ENCODE data around the gene LEF1. TPM values are rescaled to one million over a fixed set of nuclear protein-coding genes. Genes with fewer than 3 reads are reported as not detected.

LEF1 gene
- polyA plus RNA-seq, 1 donor = 8.5 TPM

GRCh38 chr4:108005807-108006206 lies 162.9 kb downstream of the LEF1 start:
- H3K4me3 ChIP-seq (ENCODE audit: low read length) = no peak overlapping the region
- H3K4me1 ChIP-seq (ENCODE audit: control insufficient read depth, insufficient read depth, low read length) = peaks cover 13% of the 10 kb centered on the region
- DNase-seq = peak; percentile 43 to 69
- no peaks in the 10 kb centered on the region for H3K9me3 ChIP-seq (ENCODE audit: control insufficient read depth, low read depth, low read length)
- peaks cover 3% of the 10 kb centered on the region for H3K36me3 ChIP-seq (ENCODE audit: control insufficient read depth, insufficient read depth, low read length)
- H3K27me3 ChIP-seq (ENCODE audit: control insufficient read depth, insufficient read depth, low read length) = no peaks in the 10 kb centered on the region
- H3K27ac ChIP-seq (ENCODE audit: low read length) = peak overlapping the region; percentile 74
- no CpG with 5 or more reads among the region's 1 CpG for WGBS (ENCODE audit: insufficient coverage, low lambda C conversion rate)

- DNase-seq = no peak
- H3K4me3 ChIP-seq (ENCODE audit: low read length) = no peak overlapping the region
- H3K9me3 ChIP-seq (ENCODE audit: control insufficient read depth, low read depth, low read length) = no peaks in the 10 kb centered on the region
- H3K4me1 ChIP-seq (ENCODE audit: control insufficient read depth, insufficient read depth, low read length) = peaks cover 13% of the 10 kb centered on the region
- no peaks in the 10 kb centered on the region for H3K27me3 ChIP-seq (ENCODE audit: control insufficient read depth, insufficient read depth, low read length)
- H3K27ac ChIP-seq (ENCODE audit: low read length) = no peak overlapping the region
- peaks cover 6% of the 10 kb centered on the region for H3K36me3 ChIP-seq (ENCODE audit: control insufficient read depth, insufficient read depth, low read length)
- no CpG with 5 or more reads among the region's 2 CpGs for WGBS (ENCODE audit: insufficient coverage, low lambda C conversion rate)
Observed at GRCh38 chr4:108004646-108005045, 164.1 kb downstream of the LEF1 start.

- Histone ChIP-seq H3K27ac (ENCODE audit: low read length) (no peak overlapping the region), H3K4me3 (ENCODE audit: low read length) (no peak overlapping the region)
Observed at GRCh38 chr4:108003982-108004515, 164.7 kb downstream of the LEF1 start.

GRCh38 chr4:108001540-108002135 lies 167.1 kb downstream of the LEF1 start:
- Histone ChIP-seq H3K9me3 (ENCODE audit: control insufficient read depth, low read depth, low read length) (no peaks in the 10 kb centered on the region), H3K4me3 (ENCODE audit: low read length) (no peak overlapping the region), H3K4me1 (ENCODE audit: control insufficient read depth, insufficient read depth, low read length) (peaks cover 13% of the 10 kb centered on the region), H3K36me3 (ENCODE audit: control insufficient read depth, insufficient read depth, low read length) (peaks cover 22% of the 10 kb centered on the region), H3K27me3 (ENCODE audit: control insufficient read depth, insufficient read depth, low read length) (no peaks in the 10 kb centered on the region), H3K27ac (ENCODE audit: low read length) (no peak overlapping the region)
- WGBS (ENCODE audit: insufficient coverage, low lambda C conversion rate) = no CpG with 5 or more reads among the region's 3 CpGs
- no peak for DNase-seq

More at GRCh38 chr4:108003982-108004515, 164.7 kb downstream of the LEF1 start:
- Histone ChIP-seq H3K9me3 (ENCODE audit: control insufficient read depth, low read depth, low read length) (no peaks in the 10 kb centered on the region), H3K36me3 (ENCODE audit: control insufficient read depth, insufficient read depth, low read length) (peaks cover 6% of the 10 kb centered on the region), H3K4me1 (ENCODE audit: control insufficient read depth, insufficient read depth, low read length) (peaks cover 13% of the 10 kb centered on the region), H3K27me3 (ENCODE audit: control insufficient read depth, insufficient read depth, low read length) (no peaks in the 10 kb centered on the region)
- no peak for DNase-seq
- no CpG with 5 or more reads among the region's 4 CpGs for WGBS (ENCODE audit: insufficient coverage, low lambda C conversion rate)

- DNase-seq = no peak
- Histone ChIP-seq H3K4me3 (ENCODE audit: low read length) (no peak overlapping the region), H3K9me3 (ENCODE audit: control insufficient read depth, low read depth, low read length) (no peaks in the 10 kb centered on the region), H3K4me1 (ENCODE audit: control insufficient read depth, insufficient read depth, low read length) (peaks cover 3% of the 10 kb centered on the region), H3K27ac (ENCODE audit: low read length) (no peak overlapping the region), H3K27me3 (ENCODE audit: control insufficient read depth, insufficient read depth, low read length) (no peaks in the 10 kb centered on the region), H3K36me3 (ENCODE audit: control insufficient read depth, insufficient read depth, low read length) (peaks cover 30% of the 10 kb centered on the region)
- WGBS (ENCODE audit: insufficient coverage, low lambda C conversion rate) = 100% methylated on average over 1 of the region's 2 CpGs
Observed at GRCh38 chr4:107999932-108000539, 168.7 kb downstream of the LEF1 start.

GRCh38 chr4:107997794-107998193 lies 170.9 kb downstream of the LEF1 start:
- no peak for DNase-seq
- Histone ChIP-seq H3K36me3 (ENCODE audit: control insufficient read depth, insufficient read depth, low read length) (peaks cover 28% of the 10 kb centered on the region), H3K9me3 (ENCODE audit: control insufficient read depth, low read depth, low read length) (no peaks in the 10 kb centered on the region), H3K4me3 (ENCODE audit: low read length) (no peak overlapping the region), H3K4me1 (ENCODE audit: control insufficient read depth, insufficient read depth, low read length) (peaks cover 10% of the 10 kb centered on the region), H3K27me3 (ENCODE audit: control insufficient read depth, insufficient read depth, low read length) (no peaks in the 10 kb centered on the region), H3K27ac (ENCODE audit: low read length) (no peak overlapping the region)
- no CpG with 5 or more reads among the region's 2 CpGs for WGBS (ENCODE audit: insufficient coverage, low lambda C conversion rate)

Other genes with a start within 250 kb of the LEF1 start
- gene CYP2U1, start 237.4 kb downstream of the LEF1 start, polyA plus RNA-seq = 6.6 TPM
- gene HADH, start 179.0 kb downstream of the LEF1 start, polyA plus RNA-seq = 195 TPM

All from large intestine (tissue), 3 donors.